NCI-H82 (cell line): ENCODE measurements around the gene WDR87.
A peak's percentile ranks its signal among the peaks of the same experiment; 100 is the strongest.
"Not testable (repeated sequence)": the region's sequence is repeated elsewhere in the genome, so short reads cannot be mapped to it uniquely, and the experiment has no call there.

Experiments
- DNase-seq: peaks from one replicate; lab custom pipeline; 2025; lab: John Stamatoyannopoulos, UW

The WDR87 gene

GRCh38 chr19:37877147-37877546, 29.2 kb downstream of the WDR87 start:
- no peak for DNase-seq

- DNase-seq = no peak
These were observed 30.4 kb downstream of the WDR87 start for GRCh38 chr19:37876032-37876431.

GRCh38 chr19:37874784-37875183, 31.6 kb downstream of the WDR87 start:
- DNase-seq = no peak

GRCh38 chr19:37872383-37872782, 34.0 kb downstream of the WDR87 start:
- DNase-seq = no peak

GRCh38 chr19:37869766-37870340, 36.5 kb downstream of the WDR87 start:
- no peak for DNase-seq

GRCh38 chr19:37867831-37868230, 38.6 kb downstream of the WDR87 start:
- DNase-seq = no peak

- DNase-seq = not testable (repeated sequence)
These were observed 40.5 kb downstream of the WDR87 start for GRCh38 chr19:37865930-37866329.

- no peak for DNase-seq
These were observed 41.9 kb downstream of the WDR87 start for GRCh38 chr19:37864501-37864900.

GRCh38 chr19:37855098-37855497, 51.3 kb downstream of the WDR87 start:
- peak; percentile 83 for DNase-seq

- no peak for DNase-seq
These were observed 60.5 kb downstream of the WDR87 start for GRCh38 chr19:37845932-37846331.
